SK-N-MC (cell line): ENCODE results near the gene OR5J2.
A peak's percentile ranks its signal among the peaks of the same experiment; 100 is the strongest.
"Not testable (repeated sequence)": the region's sequence is repeated elsewhere in the genome, so short reads cannot be mapped to it uniquely, and the experiment has no call there.

Source experiments
- DNase-seq: peaks from one replicate; pipeline ENCODE4 v3.0.0-alpha.2; 2011; ENCODE audit warnings: low read depth, low spot score
- H3K27ac ChIP-seq: fragments of 200-600 bp; sonication (generic); 2 replicates; pipeline ENCODE4 v1.5.1; 2016; ENCODE audit warnings: mixed run types
- H3K36me3 ChIP-seq: fragments of 200-600 bp; sonication (generic); 2 replicates; pipeline ENCODE4 v1.6.1; 2017; ENCODE audit warnings: antibody characterized with exemption, low read length, mixed read lengths; ENCODE audit not compliant: insufficient read depth
- H3K4me3 ChIP-seq: fragments of 200-600 bp; sonication (generic); 2 replicates; pipeline ENCODE4 v1.5.1; 2016
- H3K9ac ChIP-seq: fragments of 200-600 bp; sonication (generic); 2 replicates; pipeline ENCODE4 v1.8.0; 2017; ENCODE audit warnings: mixed run types, mixed read lengths; ENCODE audit not compliant: insufficient read length
- H3K9me3 ChIP-seq: fragments of 200-600 bp; sonication (generic); 2 replicates; pipeline ENCODE4 v1.6.1; 2017; ENCODE audit warnings: low read depth, mild to moderate bottlenecking, antibody characterized with exemption, low read length, moderate library complexity, mixed read lengths
- EZH2 ChIP-seq: fragments of 200-600 bp; sonication (generic); IDR thresholded peaks from one replicate; pipeline ENCODE4 v1.6.1; 2017; ENCODE audit warnings: antibody characterized with exemption
- FOXP2 ChIP-seq: optimal IDR thresholded peaks from 2 replicates; pipeline ENCODE3; 2011; ENCODE audit warnings: mild to moderate bottlenecking, moderate library complexity; ENCODE audit not compliant: insufficient read depth; ENCODE audit errors: extremely low read length, control extremely low read depth
- POLR2AphosphoS5 ChIP-seq: IDR thresholded peaks from 2 replicates; pipeline ENCODE4 v1.6.1; 2012; ENCODE audit warnings: mild to moderate bottlenecking, low read depth, low read length, borderline replicate concordance

OR5J2 gene

DNA sequence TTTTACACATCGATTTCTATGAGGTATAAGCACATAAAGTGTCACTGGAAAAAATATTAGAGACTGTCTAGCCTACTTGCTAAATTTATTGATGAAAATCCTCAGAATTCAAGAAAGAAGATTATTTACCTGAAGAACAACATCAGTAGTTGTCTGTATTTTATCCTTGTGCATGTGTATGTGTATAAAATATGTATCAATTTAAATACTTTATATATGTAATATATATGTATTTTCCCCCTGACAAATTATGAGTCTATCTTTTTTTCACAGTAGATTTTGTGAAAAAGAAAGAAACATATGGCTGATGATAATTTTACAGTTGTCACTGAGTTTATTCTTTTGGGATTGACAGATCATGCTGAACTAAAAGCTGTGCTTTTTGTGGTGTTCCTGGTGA lies at the start of gene OR5J2:
Gene OR5J2, plus strand, starts transcription at position 301 of the 400 bp plus-strand sequence. Its CDS starts 0 bp downstream, at position 301.
- Histone ChIP-seq H3K4me3 (no peak within 1 kb of the TSS), H3K9me3 (no peaks in the 10 kb centered on the region), H3K36me3 (no peaks in the 10 kb centered on the region), H3K27ac (no peak within 1 kb of the TSS), H3K9ac (no peak within 1 kb of the TSS)
- TF ChIP-seq FOXP2, result no peak
- TF ChIP-seq POLR2AphosphoS5, result no peak
- TF ChIP-seq EZH2, result no peak
- no peak for DNase-seq

- TF ChIP-seq POLR2AphosphoS5 (no peak), FOXP2 (no peak), EZH2 (no peak)
- DNase-seq, result peak; percentile 40
- no peaks in the 10 kb centered on the region for H3K9me3 ChIP-seq
- no peaks in the 10 kb centered on the region for H3K36me3 ChIP-seq
- peak within 1 kb of the TSS; percentile 93 for H3K27ac ChIP-seq
- peak within 1 kb of the TSS; percentile 36; the same call in 1 of the 2 replicates for H3K4me3 ChIP-seq
- H3K9ac ChIP-seq, result no peak within 1 kb of the TSS
Observed at GRCh38 chr11:56140151-56140661, 36.2 kb upstream of the OR5J2 start, which contains the start of gene OR8J3. Gene OR8J3 (minus strand): TSS chr11:56140201. CDS start chr11:56137718, 2,483 bp downstream.

- not testable (repeated sequence) for DNase-seq, H3K27ac ChIP-seq, H3K9me3 ChIP-seq, H3K9ac ChIP-seq, H3K36me3 ChIP-seq, H3K4me3 ChIP-seq
Observed at GRCh38 chr11:56143681-56144080, 32.7 kb upstream of the OR5J2 start.

DNA sequence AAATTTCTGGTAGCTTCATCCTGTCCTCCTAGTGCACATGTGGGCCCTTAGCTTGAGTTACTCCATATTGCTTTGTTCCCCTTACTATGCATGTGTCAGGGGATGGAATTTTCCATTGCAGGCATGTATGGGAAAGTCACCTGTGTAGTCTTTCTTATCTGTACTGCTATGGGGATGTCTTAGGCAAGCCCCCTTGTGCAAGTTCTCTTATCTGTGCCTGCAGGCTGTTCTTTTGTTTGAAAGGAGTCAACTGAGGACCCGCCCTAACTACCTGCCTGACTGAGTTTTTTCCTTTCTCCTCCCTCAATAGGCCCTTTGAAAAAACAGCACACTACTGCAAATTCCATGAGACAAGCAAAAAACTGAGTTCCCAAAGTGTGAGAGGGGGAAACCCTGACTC lies 25.0 kb upstream of the OR5J2 start:
- TF ChIP-seq FOXP2 (no peak), EZH2 (no peak), POLR2AphosphoS5 (no peak)
- no peak overlapping the region for H3K27ac ChIP-seq
- H3K9ac ChIP-seq, result no peak overlapping the region
- no peaks in the 10 kb centered on the region for H3K9me3 ChIP-seq
- DNase-seq, result no peak
- H3K36me3 ChIP-seq, result no peaks in the 10 kb centered on the region
- no peak overlapping the region for H3K4me3 ChIP-seq

DNA sequence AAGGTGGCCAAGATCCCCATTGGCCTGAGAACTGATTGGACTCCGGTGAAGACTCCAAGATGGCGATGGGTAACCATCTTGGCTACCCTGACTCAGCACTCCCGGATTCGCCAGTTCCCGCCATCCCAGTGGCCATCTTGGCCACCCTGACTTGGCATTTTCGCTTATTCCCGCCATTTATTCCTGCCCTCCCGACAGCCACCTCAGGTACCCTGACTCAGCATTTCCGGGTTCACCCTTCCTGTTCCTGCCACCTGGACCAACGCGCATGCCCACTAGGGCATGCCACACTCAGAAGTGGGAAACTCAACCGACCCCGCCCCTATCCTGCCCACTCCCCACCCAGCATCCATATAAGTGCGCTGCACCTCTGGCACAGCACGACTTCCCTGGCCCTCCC lies 24.1 kb upstream of the OR5J2 start:
- DNase-seq, result no peak

GRCh38 chr11:56160217-56160616 lies 16.2 kb upstream of the OR5J2 start, which contains the start of gene OR8K5:
Gene OR8K5 (minus strand): TSS chr11:56160317. CDS start chr11:56160317, 0 bp downstream.
- no peak for DNase-seq
- Histone ChIP-seq H3K27ac (no peak within 1 kb of the TSS), H3K4me3 (no peak within 1 kb of the TSS), H3K9me3 (no peaks in the 10 kb centered on the region), H3K9ac (no peak within 1 kb of the TSS), H3K36me3 (no peaks in the 10 kb centered on the region)
- TF ChIP-seq POLR2AphosphoS5, result no peak
- TF ChIP-seq EZH2, result no peak

More for the DNA sequence above, 24.1 kb upstream of the OR5J2 start:
- no peak for TF ChIP-seq EZH2
- no peak for TF ChIP-seq FOXP2
- TF ChIP-seq POLR2AphosphoS5, result no peak
- H3K4me3 ChIP-seq, result no peak overlapping the region
- H3K36me3 ChIP-seq, result no peaks in the 10 kb centered on the region
- H3K9me3 ChIP-seq, result no peaks in the 10 kb centered on the region
- no peak overlapping the region for H3K27ac ChIP-seq
- H3K9ac ChIP-seq, result no peak overlapping the region

DNA sequence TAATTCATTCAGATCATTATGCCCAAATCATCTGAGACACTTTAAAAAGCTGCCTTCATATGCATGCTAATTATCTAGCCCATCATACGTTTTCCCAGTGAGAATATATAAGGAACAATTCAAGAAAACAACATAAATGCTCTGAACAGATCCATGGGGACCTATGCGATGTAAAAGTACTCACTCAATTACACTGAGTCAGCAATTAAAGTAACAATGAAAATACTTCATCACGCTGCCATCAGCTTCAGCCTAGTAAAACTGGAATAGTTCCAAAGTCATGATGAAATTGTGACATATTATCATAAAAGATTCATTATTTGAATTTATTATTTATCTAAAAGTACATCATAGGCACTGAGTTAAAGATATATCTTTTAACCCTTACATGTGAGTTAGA lies 12.6 kb upstream of the OR5J2 start:
- H3K9me3 ChIP-seq, result no peaks in the 10 kb centered on the region
- no peak for DNase-seq

GRCh38 chr11:56172256-56172830 lies 4.1 kb upstream of the OR5J2 start:
- no peak for DNase-seq
- Histone ChIP-seq H3K27ac (no peak overlapping the region), H3K9ac (no peak overlapping the region), H3K36me3 (no peaks in the 10 kb centered on the region), H3K9me3 (no peaks in the 10 kb centered on the region), H3K4me3 (no peak overlapping the region)
- no peak for TF ChIP-seq EZH2

More for the DNA sequence above, 12.6 kb upstream of the OR5J2 start:
- no peak overlapping the region for H3K4me3 ChIP-seq
- TF ChIP-seq EZH2, result no peak
- no peak for TF ChIP-seq FOXP2
- TF ChIP-seq POLR2AphosphoS5, result no peak
- no peaks in the 10 kb centered on the region for H3K36me3 ChIP-seq
- no peak overlapping the region for H3K27ac ChIP-seq
- H3K9ac ChIP-seq, result no peak overlapping the region

GRCh38 chr11:56183459-56183858 lies 7.0 kb downstream of the OR5J2 start:
- TF ChIP-seq FOXP2 (no peak), POLR2AphosphoS5 (no peak), EZH2 (no peak)
- H3K4me3 ChIP-seq, result no peak overlapping the region

More at GRCh38 chr11:56183459-56183858, 7.0 kb downstream of the OR5J2 start:
- Histone ChIP-seq H3K9me3 (no peaks in the 10 kb centered on the region), H3K9ac (no peak overlapping the region), H3K36me3 (no peaks in the 10 kb centered on the region), H3K27ac (no peak overlapping the region)
- DNase-seq, result no peak
